Coronary artery (tissue), 2 donors: ENCODE results near the gene OBSCN.
A peak's percentile ranks its signal among the peaks of the same experiment; 100 is the strongest.

Experiments
- DNase-seq: peaks from one replicate; pipeline ENCODE4 v3.0.0-alpha.2; 2017; ENCODE audit warnings: low spot score
- H3K27ac ChIP-seq, 2 donors: fragments of 200-600 bp; sonication (generic); one replicate each; pipeline ENCODE4 v1.5.1; 2016 to 2019
- H3K4me3 ChIP-seq: fragments of 200-600 bp; sonication (generic); 2 replicates; pipeline ENCODE4 v1.5.1; 2016; ENCODE audit warnings: mild to moderate bottlenecking, moderate library complexity
- TF ChIP-seq, protein P1 (sequence below): fragments of 200-600 bp; sonication (generic); IDR thresholded peaks from one replicate; pipeline ENCODE4 v1.5.1; 2019; ENCODE audit warnings: antibody characterized with exemption

OBSCN gene

DNA sequence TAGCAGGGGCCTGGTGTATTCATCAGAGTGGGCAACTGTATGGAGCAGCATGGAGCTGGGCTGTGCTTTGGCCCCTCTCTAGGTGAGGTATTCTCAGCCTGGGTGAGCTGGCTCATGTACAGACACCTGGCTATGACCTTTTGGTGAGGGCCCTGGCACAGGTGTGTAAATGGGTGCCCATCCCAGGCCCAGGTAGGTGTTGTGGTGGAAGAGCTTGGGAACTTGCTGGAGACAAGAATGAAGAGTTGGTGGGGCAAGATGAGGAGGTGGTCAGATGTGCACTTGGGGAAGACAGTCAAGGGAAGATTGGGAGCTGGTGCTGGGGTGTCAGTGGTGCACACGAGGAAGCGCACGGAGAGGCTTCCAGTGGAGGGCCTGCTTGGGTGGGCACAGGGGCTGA lies 103.2 kb downstream of the OBSCN start:
- no peak overlapping the region for H3K27ac ChIP-seq
- TF ChIP-seq, protein P1, sequence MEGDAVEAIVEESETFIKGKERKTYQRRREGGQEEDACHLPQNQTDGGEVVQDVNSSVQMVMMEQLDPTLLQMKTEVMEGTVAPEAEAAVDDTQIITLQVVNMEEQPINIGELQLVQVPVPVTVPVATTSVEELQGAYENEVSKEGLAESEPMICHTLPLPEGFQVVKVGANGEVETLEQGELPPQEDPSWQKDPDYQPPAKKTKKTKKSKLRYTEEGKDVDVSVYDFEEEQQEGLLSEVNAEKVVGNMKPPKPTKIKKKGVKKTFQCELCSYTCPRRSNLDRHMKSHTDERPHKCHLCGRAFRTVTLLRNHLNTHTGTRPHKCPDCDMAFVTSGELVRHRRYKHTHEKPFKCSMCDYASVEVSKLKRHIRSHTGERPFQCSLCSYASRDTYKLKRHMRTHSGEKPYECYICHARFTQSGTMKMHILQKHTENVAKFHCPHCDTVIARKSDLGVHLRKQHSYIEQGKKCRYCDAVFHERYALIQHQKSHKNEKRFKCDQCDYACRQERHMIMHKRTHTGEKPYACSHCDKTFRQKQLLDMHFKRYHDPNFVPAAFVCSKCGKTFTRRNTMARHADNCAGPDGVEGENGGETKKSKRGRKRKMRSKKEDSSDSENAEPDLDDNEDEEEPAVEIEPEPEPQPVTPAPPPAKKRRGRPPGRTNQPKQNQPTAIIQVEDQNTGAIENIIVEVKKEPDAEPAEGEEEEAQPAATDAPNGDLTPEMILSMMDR, result no peak
- no peak overlapping the region for H3K4me3 ChIP-seq
- peak; percentile 49 for DNase-seq

DNA sequence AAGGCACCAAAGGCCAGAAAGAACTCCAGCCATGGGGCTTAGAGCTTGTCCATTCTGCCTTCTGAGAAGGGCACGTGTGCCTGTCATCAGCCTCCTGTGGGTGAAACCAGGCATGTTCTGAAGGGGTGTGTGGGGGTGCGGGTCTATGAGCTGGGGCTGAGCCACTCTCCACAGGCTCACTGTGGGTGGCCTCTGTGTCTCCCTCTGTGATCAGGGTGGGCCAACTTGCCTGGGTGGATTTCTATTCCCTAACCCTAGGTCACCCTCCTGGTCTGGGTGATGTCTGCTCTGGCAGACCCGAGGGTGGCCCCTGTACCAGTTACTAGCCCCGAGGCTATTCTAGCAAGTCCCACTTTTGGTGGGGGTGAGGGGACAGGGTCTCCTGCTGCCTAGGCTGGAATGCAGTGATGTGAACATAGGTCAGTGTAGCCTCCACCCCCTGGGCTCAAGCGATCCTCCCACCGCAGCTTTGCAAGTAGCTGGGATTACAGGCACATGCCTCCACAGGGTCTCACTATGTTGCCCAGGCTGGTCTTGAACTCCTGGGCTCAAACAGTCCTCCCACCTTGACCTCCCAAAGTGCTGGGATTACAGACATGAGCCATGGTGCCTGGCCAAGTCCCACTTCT lies 104.4 kb downstream of the OBSCN start:
- peak; percentile 47 for DNase-seq
- H3K4me3 ChIP-seq, result no peak overlapping the region
- no peak overlapping the region for H3K27ac ChIP-seq
- TF ChIP-seq, protein P1, result no peak

DNA sequence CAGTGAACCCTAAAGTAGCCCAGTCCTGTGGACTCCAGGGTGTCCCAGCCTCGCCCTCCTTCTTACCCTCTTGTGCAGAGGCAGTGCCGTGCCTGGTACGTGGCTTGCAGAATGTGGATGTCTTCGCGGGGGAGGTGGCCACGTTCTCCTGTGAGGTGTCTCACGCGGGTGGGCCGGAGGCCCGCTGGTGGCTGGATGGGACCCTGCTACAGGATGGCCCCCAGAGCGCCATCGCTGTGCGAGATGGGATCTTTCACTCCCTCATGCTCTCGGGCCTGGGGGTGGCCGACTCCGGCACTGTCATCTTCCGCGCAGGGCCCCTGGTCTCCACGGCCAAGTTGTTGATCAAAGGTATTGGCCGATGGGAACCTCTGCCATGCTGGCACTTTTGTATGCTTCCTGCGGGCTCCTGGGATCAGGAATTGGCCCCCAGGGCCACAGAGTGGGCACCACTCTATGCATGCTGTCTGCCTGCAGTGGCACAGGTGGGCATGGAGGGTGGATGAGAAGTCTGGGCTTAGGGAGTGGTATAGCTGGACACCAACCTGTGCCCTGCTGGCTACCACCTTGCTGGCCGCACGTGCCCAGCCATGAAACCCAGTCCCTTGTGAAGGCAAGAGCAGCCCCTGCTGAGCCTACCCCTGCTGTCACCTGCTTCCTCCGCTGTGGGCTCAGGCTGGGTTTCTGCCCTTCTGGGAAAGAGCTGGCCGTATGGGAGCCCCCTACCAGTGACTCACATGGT lies 105.9 kb downstream of the OBSCN start:
- no peak for DNase-seq
- no peak overlapping the region for H3K4me3 ChIP-seq
- TF ChIP-seq, protein P1, result no peak
- H3K27ac ChIP-seq, result no peak overlapping the region

DNA sequence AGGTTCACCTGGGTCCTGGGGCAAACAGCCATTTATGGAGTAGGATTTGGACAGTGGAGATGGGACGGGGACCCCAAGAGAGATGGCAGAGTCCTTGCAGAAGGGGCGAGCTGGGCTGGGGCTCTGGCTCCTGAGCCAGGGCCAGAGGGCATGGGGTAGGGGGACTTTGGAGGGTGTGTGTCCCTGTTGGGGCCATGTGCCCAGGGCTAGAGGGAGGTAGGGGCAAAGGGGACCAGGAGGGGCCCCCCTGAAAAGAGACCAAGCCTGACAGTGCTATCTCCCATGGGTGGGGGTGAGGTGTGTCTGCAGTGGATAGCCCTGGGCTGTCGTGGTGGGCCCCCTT lies 106.4 kb downstream of the OBSCN start:
- TF ChIP-seq, protein P1, result no peak
- Histone ChIP-seq H3K27ac (no peak overlapping the region), H3K4me3 (no peak overlapping the region)
- DNase-seq, result peak; percentile 57

DNA sequence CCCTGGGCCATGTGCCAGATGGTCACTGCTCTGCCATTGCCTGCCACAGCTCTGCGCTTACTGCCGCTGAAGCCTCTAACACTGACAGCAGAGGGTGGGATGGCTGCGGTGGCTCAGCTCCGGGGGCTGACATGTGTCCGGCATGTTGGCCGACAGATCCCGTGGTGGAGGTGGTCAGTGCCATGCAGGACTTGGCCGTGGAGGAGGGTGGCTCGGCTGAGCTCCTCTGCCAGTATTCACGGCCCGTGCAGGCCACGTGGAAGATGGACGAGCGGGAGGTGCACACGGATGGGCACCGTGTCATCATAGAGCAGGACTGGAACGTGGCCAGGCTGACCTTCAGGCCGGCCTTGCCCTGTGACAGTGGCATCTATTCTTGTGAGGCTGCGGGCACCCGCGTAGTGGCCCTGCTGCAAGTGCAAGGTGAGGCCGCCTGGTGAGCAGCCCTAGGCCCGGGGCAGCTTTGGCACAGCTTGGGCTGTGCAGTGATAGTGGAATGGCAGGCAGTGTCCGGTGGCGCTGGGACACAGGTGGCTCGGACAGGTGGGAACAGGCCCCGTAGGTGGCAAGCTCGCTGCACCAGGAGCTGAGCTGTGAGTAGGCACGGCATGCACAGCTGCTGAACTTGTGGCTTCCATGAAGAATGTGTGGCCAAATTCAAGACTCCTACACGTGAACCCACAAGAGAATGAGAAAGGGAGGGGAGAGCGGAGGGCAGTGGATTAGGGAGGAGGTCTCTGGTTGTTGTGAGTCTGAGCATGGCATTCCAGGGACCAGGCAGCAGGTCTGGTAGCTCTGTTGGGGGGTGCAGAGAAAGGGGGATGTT lies 107.0 kb downstream of the OBSCN start:
- TF ChIP-seq, protein P1, result no peak
- DNase-seq, result peak; percentile 60

DNA sequence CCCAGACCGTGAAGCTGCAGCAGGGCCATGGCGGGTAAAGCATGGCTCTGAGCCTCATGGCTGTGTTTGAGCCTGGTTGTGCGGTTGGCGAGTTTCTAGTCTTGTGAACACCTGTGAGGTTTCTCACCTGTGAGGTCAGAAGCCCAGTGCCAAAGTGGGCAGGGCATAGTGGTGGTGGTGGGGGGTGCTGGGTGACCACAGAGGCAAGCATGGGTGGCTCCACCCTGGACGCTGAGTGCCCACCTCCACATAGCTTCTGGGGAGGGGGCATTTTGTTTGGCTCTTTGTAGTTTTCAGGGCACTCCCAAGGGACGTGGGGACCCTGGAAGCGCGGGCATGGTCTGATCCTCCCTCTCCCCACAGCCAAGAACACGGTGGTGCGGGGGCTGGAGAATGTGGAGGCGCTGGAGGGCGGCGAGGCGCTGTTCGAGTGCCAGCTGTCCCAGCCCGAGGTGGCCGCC lies 107.7 kb downstream of the OBSCN start:
- Histone ChIP-seq H3K4me3 (no peak overlapping the region), H3K27ac (no peak overlapping the region)
- TF ChIP-seq, protein P1, result no peak
- DNase-seq, result peak; percentile 47

More for the DNA sequence above, 107.0 kb downstream of the OBSCN start:
- Histone ChIP-seq H3K27ac (no peak overlapping the region), H3K4me3 (no peak overlapping the region)
